Measurements from ENCODE around the gene RPL28.

Gene RPL28

DNA sequence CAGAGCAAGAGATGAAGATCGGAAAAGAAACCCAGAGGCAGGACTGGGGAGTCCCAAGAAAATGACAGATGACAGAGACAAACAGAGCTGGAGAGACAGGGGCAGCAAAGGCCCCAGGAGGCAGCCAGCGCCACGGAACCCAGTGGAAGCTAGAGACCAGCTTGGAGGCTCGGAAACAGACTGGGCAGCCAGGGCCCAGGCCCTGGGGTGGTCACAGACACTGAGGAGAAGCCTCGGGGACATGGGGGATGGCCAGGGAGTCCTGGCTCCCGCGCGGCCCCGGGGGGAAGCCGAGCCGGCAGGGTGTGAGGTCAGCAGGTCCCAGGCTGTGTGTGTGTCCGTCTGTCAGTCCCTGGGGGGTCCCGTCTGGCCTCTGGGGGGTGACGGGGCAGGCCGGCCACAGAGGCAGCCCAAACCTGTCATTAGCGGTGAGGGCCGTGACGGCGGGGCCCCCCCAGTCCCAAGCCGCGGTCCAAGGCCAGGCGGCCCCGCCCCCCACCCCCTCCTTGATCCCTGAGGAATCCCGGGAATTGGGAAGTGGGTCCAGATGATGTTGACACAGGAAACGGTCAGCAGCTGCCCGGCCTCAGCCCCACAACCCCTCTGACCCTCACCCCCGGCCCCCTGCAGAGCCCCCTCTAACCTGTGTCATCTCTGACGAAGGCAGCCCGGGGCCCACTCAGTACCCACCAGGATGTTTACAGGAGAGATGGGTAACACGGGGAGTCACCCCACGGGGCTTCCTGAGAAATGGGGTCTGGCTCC, 11.6 kb upstream of the RPL28 start:
- no peak for DNase-seq

DNA sequence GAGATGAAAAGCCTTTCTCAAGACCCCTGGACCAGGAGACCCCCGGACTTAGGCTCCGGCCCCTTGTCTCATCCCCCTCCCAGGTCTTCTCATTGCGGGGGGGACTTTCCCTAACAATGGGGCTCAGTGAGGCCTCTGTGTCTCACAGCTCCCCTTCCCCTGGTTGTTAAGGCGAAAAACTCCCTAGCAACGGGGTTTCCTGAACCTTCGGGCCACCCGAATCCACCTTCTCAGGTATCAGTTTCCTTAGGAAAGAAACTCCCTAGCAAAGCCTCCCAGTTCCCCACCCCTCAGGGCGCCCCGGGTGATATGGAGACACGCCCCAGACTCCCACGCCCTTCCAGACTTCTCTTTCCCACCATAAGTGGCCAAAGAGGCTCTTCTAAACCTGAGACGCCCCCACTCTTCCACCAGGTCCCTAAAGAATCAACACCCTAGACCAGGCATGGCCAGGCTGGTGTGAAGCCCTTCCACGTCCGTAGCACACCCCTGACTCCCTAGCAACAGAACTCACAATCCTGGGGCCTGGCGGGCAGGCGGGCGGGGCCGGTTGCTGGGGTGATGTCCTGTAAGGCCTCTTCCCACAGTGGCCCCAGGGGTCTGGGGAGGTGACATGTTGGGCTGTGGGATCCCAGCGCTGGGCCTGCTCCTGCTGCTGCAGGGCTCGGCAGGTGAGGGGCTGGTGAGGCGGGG, 9.3 kb upstream of the RPL28 start, which contains the start of gene TMEM190:
Gene TMEM190 (plus strand): TSS at position 586 of the 693 bp plus-strand sequence. CDS start 28 bp downstream, at position 614.
- DNase-seq = no peak

DNA sequence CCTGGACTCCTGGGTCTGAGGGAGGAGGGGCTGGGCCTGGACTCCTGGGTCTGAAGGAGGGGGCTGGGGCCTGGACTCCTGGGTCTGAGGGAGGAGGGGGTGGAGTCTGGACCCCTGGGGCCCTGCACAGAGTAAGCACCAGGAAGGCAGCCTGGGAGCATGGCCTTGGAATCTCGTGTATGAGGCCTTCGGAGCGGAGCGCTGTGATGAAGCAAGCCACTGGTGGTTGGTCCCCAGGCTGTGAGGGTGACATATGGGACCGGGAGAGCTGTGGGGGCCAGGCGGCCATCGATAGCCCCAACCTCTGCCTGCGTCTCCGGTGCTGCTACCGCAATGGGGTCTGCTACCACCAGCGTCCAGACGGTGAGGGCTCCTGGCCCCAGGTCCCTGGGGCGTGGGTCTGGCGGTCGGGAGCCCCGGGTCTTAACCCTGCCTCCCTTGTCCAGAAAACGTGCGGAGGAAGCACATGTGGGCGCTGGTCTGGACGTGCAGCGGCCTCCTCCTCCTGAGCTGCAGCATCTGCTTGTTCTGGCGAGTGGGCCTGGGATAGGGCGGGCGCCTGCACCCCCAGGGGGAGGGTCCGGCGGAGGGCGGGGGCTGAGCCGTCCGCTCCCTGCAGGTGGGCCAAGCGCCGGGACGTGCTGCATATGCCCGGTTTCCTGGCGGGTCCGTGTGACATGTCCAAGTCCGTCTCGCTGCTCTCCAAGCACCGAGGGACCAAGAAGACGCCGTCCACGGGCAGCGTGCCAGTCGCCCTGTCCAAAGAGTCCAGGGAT, 8.2 kb upstream of the RPL28 start:
- no peak for DNase-seq

DNA sequence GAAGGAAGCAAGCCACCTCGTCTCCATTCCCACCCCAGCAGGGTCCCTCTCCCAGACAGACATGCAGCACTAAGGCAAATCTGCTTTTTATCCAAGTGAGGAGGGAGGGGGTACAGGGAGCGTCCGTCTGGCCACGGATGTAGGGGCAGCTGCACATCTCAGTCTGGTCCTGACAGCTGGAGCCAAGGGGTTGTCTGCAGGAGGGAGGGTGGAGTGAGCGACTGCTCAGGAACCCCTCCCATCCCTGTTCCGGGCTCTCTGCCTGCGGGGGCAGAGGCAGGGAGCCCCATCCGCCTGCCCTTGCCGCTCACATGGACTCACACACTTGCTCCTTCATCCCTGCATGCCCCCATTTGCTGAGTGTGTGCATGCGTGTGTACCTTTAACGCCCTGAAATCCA, 6.6 kb upstream of the RPL28 start:
- no peak for DNase-seq

DNA sequence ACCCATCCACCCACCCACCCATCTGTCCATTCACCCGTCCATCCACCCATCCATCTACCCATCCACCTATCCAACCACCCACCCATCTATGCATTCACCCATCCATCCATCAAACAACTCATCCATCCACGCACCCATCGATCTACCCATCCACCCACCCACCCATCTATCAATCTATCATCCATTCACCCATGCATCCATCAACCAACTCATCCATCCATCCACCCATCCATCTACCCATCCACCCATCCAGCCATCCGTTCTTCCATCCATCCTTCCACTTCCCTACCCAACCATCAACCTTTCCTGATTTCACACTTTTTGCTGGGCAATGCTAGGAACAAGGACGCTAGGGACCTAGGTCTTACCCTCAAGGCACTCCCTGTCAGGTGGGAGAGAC, 3.7 kb upstream of the RPL28 start:
- DNase-seq = no peak

DNA sequence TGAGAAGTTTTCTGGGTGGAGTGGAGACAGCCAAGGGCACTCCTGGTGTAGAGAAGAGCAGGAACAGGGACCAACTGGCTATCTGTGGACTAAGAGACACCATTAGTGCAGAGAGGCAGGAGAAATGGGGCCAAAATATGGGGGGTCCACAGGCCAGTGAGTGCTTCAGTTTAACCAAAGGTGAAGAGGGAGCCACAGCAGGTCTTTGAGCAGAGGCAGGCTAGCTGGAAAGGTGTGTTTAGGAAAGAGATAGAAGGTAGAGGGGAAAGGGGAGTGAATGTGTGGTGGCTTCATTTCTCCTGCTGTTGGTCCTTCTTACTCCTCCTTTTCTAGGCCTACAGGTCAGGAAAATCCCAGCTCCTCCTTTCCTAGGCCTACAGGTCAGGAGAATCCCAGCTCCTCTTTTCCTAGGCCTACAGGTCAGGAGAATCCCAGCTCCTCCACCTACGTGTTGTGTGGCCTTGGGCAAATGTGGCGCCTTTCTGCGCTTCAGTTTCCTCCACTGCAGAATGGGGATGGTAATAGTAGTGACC, 3.1 kb upstream of the RPL28 start:
- no peak for DNase-seq

DNA sequence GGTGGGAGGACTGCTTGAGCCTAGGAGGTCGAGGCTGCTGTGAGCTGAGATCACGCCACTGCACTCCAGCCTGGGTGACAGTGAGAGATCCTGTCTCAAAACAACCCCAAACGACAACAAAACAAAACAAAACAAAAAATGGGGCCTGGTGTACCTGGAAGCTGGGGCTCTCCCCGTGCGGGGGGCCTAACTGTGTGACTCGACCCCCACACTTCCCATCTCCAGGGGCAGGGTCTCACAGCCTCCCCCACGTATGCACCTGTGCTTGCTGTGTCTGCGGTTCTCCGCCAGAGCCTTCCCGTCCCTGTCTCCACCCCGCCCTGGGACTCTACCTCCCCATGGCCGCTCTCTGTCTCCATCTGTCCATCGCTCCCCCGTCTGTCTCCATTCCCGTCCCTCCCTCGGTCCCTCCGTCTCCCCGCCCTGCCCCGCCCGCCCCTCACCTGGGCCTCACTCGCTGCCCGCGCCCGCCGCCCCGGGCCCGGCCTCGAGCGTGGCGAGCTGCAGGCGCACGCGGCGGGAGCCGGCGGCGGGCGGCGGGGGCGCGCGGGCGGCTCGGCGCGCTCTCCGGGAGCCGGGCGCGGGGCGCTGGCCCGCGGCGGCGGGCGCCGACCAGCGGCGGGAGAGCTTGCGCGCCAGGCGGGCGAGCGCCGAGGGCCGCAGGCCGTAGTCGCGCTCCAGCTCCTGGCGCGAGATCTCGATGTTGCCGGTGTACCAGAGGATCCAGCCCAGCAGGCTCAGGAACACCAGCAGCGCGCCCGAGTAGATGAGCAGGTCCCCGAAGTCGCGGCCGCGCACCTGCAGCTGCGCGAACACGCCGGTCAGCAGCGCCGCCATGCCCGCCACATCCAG, 2.2 kb upstream of the RPL28 start:
- peak; percentile 50 for DNase-seq

DNA sequence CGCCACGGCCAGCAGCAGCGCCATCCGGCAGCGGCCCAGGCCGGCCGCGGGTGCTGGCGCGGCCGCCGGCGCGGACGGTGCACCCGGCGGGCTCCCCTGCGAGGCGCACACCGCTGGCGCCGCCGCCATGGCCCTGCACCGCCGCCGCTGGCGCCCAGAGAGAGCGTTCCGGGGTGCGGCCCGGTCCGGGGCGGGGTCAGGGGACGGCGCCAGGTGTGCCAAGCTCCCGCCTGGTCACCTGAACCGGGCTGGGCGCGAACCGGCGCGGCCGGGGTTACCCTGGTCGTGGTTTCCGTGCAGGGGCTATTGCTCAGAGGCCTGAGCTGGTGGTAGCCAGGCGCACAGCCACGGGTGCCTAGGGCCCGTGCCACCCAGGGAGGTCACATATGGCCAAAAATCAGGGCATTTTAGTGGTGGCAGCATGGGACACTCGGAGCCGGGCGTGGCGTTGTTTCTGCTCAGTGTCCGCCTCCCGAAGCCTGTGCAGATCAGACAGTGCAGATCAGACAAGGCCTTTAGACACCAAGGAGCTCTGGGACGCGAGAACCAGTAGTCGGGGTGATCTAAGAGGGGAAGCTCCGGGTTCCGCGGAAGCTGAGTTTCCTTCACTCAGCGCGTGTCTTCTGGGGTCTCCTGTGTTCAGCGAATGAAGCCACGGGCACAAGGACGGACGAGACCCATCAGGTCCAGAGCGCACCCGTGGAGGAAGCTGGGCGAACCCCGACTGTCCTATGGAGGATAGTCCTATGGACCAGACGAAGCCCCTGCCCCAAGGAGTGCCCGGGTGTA, 1.4 kb upstream of the RPL28 start, which contains the start of gene TMEM238:
Gene TMEM238 (minus strand): TSS at position 162 of the 789 bp plus-strand sequence. CDS start 33 bp downstream, at position 129.
- DNase-seq = peak; percentile 44

DNA sequence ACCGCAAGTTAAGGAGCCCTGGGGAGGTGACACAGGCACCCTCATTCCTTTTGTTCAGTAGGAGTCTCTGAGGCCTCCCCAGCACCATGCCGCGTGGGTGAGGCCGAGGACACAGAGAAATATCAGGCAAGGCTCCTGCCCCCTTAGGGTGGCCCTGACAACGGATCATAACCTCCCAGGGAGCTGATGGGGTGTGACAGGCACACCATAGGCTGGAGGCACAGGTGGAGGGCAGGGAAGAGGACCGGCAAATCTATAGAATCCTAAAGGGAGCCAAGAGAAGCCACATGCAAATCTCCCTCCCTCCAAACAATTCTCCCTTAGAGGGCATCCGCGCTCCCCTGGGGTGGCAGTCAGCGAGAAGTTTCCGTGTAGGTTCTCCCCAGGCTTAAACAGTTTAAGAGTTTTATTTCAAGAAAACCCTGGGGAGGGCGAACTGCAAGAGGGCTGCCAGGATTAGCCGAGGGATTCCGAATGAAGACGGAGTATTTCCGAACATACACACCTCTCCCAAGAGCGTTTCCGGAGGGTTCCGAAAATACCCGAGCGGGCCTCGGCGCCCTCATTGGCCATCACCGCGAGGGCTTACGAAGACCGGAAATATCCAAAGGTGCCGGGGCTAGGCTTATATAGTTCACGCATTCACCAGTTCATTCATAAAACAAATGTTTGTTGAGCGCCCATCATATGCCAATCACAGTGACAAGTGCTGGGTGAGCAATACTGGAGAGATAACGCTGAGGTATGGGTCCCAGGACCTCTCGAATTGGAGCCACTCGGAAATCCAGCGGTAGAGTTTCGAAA, 610 bp upstream of the RPL28 start:
- peak; percentile 97 for DNase-seq

DNA sequence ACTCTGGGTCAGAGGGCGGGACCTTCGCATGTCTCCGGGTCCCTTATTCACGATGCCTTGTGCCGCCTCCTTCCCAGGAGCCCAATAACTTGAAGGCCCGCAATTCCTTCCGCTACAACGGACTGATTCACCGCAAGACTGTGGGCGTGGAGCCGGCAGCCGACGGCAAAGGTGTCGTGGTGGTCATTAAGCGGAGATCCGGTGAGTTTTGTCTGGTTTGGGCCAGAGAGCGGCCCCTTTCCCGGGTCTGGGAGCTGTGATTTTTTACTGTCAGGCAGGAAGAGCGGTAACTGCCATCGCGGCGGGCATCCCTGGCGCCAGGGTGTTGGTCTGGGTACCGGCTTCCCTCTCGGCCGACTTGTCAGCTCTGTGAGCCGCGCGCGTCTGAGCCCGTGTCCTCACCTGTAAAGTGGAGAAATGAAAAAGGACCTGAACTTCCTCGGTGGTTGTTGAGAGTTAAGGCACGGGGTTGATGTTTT, 800 bp downstream of the RPL28 start:
- DNase-seq = no peak

DNA sequence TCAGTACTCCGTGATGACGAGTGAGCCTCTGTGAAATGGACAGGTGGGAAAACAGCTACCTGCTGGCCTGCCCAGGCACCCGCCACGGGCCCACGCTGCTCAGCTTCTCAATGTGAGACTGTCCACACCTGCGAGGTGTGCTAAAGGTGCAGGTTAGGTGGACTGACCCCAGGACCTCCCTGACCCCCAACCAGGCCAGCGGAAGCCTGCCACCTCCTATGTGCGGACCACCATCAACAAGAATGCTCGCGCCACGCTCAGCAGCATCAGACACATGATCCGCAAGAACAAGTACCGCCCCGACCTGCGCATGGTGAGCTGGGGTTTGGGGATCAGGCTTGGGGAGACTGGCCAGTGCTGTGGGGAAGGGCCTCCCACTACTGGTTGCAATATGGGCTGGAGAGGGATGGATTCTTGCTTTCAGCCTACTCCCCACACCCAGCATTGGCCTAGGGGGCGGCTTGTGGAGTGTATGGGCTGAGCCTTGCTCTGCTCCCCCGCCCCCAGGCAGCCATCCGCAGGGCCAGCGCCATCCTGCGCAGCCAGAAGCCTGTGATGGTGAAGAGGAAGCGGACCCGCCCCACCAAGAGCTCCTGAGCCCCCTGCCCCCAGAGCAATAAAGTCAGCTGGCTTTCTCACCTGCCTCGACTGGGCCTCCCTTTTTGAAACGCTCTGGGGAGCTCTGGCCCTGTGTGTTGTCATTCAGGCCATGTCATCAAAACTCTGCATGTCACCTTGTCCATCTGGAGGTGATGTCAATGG, 2.2 kb downstream of the RPL28 start:
- no peak for DNase-seq

DNA sequence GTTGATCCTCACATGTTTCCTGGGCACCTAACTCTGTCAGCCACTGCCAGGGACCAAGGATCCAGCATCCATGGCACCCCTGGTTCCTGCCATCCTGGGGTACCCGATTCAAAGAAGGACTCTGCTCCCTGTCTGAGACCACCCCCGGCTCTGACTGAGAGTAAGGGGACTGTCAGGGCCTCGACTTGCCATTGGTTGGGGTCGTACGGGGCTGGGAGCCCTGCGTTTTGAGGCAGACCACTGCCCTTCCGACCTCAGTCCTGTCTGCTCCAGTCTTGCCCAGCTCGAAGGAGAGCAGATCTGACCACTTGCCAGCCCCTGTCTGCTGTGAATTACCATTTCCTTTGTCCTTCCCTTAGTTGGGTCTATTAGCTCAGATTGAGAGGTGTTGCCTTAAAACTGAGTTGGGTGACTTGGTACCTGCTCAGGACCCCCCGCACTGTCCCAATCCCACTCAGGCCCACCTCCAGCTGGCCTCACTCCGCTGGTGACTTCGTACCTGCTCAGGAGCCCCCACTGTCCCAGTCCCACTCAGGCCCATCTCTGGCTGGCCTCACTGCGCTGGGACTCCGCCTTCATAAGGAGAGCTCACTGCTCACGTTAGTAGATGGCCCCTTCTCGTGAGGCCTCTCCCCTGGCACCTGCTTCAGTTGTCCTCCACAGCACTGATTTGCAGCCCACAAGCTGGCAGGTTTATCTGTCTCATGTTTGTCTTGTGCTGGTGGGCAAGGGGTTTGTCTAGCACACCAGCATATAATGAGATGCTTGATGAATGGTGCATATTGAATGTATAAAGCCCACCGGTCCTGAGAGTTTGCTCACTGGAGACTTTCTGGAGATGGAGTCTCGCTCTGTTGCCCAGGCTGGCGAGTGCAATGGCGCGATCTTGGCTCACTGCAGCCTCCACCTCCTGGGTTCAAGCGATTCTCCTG, 3.9 kb downstream of the RPL28 start:
- no peak for DNase-seq

DNA sequence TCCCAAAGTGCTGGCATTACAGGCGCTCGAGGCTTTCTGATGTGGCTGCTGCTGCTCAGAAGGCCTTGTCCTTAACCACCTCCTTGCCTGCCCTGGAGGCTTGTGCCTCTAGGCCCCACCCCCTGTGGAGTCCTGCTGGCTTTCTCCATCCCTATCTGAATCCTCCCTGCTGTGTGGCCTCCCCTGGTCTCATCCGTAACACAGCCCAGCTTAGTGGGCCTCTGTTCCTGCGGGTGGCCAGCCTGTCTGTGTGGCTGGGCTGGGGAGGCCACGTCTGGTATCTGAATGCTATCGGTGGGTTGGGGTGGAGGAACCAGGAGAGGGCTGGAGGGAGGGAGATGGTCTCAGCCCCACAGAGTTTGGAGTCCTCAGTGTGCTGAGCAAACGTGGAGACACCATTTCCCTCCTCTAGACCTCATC, 4.7 kb downstream of the RPL28 start:
- no peak for DNase-seq

DNA sequence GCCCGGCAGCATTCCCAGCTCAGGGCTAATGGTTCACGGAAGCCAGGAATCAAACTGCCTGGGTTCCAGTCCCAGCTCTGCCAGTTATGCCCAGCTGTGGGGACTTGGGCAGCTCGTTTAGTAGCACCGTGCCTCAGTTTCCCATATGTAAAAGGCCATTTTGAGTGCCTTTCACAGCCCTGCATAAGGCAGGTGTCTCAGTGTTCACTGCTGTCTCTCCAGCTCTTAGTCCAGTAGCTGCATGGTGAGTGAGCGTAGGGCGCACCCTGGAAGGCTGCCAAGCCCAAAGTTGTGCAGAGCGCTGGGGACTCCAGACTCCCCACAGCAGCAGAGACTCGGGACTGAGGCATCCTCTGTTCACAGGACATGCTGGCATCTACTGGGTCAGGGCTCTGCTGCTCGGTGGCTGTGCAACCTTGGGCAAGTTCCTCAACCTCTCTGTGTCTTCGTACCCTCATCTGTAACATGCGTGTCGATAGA, 5.5 kb downstream of the RPL28 start:
- DNase-seq = no peak

DNA sequence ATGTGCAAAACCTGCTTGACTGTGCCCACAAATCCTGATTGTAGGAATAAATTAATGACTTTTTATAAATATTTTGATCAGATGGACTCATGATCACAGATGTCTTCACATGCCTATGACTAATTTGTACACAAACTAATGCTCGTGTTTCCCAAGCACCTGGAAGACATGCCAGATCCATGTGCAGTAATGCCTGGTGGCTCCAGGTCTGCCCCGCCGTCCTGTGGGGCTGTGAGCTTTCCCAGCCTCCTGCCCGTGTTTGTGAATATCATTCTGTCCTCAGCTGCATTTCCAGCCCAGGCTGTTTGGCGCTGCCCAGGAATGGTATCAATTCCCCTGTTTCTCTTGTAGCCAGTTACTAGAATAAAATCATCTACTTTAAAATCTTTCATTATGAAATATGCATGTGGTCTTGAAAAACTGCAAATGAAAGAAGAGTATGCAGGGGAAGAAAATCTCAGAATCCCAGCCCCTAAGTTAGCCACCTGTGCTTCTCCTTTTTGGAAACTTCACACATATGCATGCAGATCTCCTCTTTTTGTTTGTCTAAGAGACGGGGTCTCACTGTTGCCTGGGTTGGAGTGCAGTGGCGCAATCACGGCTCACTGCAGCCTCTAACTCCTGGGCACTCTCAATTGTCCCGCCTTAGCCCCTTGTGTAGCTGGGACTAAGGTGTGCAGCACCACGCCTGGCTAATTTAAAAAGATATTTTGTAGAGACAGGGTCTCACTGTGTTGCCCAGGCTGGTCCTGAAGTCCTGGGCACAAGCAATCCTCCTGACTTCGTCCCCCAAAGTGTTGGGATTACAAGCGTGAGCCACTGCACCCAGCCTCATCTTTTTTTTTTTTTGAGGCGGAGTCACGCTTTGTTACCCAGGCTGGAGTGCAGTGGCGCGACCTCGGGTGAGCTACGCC, 6.2 kb downstream of the RPL28 start:
- DNase-seq = no peak

DNA sequence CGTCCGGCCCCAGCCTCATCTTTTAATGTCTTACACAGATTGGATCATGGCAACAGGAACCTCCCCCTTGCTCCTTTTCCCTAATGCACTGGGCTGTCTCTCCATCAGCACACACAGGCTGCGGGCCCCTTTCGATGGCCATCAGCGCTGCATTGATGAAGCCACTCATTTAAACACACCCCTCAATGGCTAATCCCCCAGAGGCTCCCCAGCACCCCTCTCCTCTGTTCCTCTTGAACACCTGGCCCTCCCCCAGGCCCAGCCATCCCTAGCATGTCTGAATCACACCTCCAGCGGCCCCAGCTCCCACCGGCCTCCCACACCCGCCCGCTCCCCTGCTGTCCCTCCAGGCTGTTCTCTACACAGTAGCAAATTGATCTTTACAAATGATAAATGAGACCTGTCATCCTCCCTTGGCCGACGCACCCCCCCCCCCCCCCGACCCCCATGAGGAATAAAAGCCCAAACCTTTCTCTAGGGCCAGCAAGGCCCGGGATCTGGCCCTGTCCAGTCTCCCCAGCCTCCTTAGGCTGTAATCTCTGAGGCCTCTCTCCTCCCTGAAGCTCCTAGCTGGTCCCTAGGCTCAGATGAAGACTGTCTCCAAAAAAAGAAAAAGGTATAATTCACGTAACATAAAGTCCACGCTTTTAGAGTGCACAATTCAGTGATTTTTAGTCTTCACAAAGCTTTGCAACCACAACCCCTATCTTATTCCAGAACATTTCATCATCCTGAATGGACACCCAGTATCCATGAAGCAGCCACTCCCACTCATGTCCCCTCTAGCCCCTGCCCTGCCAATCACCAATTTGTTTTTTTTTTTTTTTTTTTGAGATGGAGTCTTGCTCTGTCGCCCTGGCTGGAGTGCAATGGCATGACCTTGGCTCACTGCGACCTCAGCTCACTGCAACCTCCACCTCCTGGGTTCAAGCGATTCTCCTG, 7.4 kb downstream of the RPL28 start:
- DNase-seq = no peak
